ENCODE data around the gene LIFR.

- TF ChIP-seq, protein P1, sequence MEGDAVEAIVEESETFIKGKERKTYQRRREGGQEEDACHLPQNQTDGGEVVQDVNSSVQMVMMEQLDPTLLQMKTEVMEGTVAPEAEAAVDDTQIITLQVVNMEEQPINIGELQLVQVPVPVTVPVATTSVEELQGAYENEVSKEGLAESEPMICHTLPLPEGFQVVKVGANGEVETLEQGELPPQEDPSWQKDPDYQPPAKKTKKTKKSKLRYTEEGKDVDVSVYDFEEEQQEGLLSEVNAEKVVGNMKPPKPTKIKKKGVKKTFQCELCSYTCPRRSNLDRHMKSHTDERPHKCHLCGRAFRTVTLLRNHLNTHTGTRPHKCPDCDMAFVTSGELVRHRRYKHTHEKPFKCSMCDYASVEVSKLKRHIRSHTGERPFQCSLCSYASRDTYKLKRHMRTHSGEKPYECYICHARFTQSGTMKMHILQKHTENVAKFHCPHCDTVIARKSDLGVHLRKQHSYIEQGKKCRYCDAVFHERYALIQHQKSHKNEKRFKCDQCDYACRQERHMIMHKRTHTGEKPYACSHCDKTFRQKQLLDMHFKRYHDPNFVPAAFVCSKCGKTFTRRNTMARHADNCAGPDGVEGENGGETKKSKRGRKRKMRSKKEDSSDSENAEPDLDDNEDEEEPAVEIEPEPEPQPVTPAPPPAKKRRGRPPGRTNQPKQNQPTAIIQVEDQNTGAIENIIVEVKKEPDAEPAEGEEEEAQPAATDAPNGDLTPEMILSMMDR (IDR thresholded peaks at IDR 0.05) = no peak
- TF ChIP-seq POLR2A (IDR thresholded peaks at IDR 0.05) = no peak
These were observed 12.6 kb downstream of the LIFR start for GRCh38 chr5:38543886-38544285.

Measured in heart left ventricle (tissue), 13 donors.